Progenitor cell of endocrine pancreas (in vitro differentiated cells): ENCODE data around the gene SLC35F3. TPM values are rescaled to one million over a fixed set of nuclear protein-coding genes. Genes with fewer than 3 reads are reported as not detected.

Source experiments
- DNase-seq: peaks from one replicate; pipeline ENCODE4 v3.0.0; 2021; ENCODE audit warnings: low spot score; ENCODE audit not compliant: unreplicated experiment
- H3K27ac Mint-ChIP-seq: 2 replicates; pipeline ENCODE4 v1.8.0; 2021; ENCODE audit warnings: mild to moderate bottlenecking, moderate library complexity, mixed read lengths
- H3K27me3 Mint-ChIP-seq: 2 replicates; pipeline ENCODE4 v1.8.0; 2021; ENCODE audit warnings: mixed read lengths
- H3K36me3 Mint-ChIP-seq: 2 replicates; pipeline ENCODE4 v1.8.0; 2022; ENCODE audit warnings: mixed read lengths; ENCODE audit not compliant: insufficient read depth
- H3K4me1 Mint-ChIP-seq: 2 replicates; pipeline ENCODE4 v1.8.0; 2021; ENCODE audit warnings: low read depth, mixed read lengths
- H3K4me3 Mint-ChIP-seq: 2 replicates; pipeline ENCODE4 v1.8.0; 2021; ENCODE audit warnings: low read depth, mild to moderate bottlenecking, moderate library complexity, mixed read lengths
- H3K9me3 Mint-ChIP-seq: 2 replicates; pipeline ENCODE4 v1.8.0; 2021; ENCODE audit warnings: low read depth, mixed read lengths
- CTCF ChIP-seq: fragments of 200-600 bp; sonication (generic); IDR thresholded peaks from one replicate; pipeline ENCODE4 v1.5.0; 2021; ENCODE audit warnings: antibody characterized with exemption, mild to moderate bottlenecking; ENCODE audit not compliant: unreplicated experiment
- total RNA-seq: library from RNA; stranded (reverse); gene quantifications from 2 replicates; pipeline ENCODE4 v1.2.1, GENCODE V29; 2021

SLC35F3 gene
- total RNA-seq, 1 donor from 2014 or later = 0.74 TPM

GRCh38 chr1:233998456-233998855 is 94.0 kb downstream of the SLC35F3 start:
- Mint-ChIP-seq H3K4me1 (no peaks in the 10 kb centered on the region), H3K4me3 (no peak overlapping the region), H3K27me3 (no peaks in the 10 kb centered on the region), H3K36me3 (no peaks in the 10 kb centered on the region), H3K27ac (no peak overlapping the region), H3K9me3 (no peaks in the 10 kb centered on the region)
- DNase-seq = no peak
- TF ChIP-seq CTCF = no peak

- H3K36me3 Mint-ChIP-seq = no peaks in the 10 kb centered on the region
- no peaks in the 10 kb centered on the region for H3K4me1 Mint-ChIP-seq
- no peak overlapping the region for H3K27ac Mint-ChIP-seq
- no peak for DNase-seq
- no peaks in the 10 kb centered on the region for H3K27me3 Mint-ChIP-seq
- H3K4me3 Mint-ChIP-seq = no peak overlapping the region
- H3K9me3 Mint-ChIP-seq = no peaks in the 10 kb centered on the region
- no peak for TF ChIP-seq CTCF
Observed at GRCh38 chr1:233998891-233999290, 94.4 kb downstream of the SLC35F3 start.

GRCh38 chr1:234000557-234001041 is 96.1 kb downstream of the SLC35F3 start:
- Mint-ChIP-seq H3K4me1 (peaks cover 4% of the 10 kb centered on the region), H3K27ac (no peak overlapping the region), H3K27me3 (no peaks in the 10 kb centered on the region), H3K36me3 (no peaks in the 10 kb centered on the region), H3K9me3 (no peaks in the 10 kb centered on the region), H3K4me3 (no peak overlapping the region)
- TF ChIP-seq CTCF = no peak
- no peak for DNase-seq

- Mint-ChIP-seq H3K36me3 (no peaks in the 10 kb centered on the region), H3K4me3 (no peak overlapping the region), H3K4me1 (peaks cover 4% of the 10 kb centered on the region), H3K9me3 (no peaks in the 10 kb centered on the region), H3K27me3 (no peaks in the 10 kb centered on the region), H3K27ac (no peak overlapping the region)
- DNase-seq = no peak
- no peak for TF ChIP-seq CTCF
Observed at GRCh38 chr1:234001817-234002216, 97.3 kb downstream of the SLC35F3 start.

GRCh38 chr1:234004591-234004990 is 100.1 kb downstream of the SLC35F3 start:
- TF ChIP-seq CTCF = no peak

More at GRCh38 chr1:234004591-234004990, 100.1 kb downstream of the SLC35F3 start:
- Mint-ChIP-seq H3K27ac (no peak overlapping the region), H3K4me1 (peaks cover 4% of the 10 kb centered on the region), H3K9me3 (peaks cover 6% of the 10 kb centered on the region), H3K4me3 (no peak overlapping the region), H3K27me3 (peaks cover 3% of the 10 kb centered on the region), H3K36me3 (no peaks in the 10 kb centered on the region)
- DNase-seq = no peak
